ENCODE measurements around the gene STIM1.

The STIM1 gene

DNA sequence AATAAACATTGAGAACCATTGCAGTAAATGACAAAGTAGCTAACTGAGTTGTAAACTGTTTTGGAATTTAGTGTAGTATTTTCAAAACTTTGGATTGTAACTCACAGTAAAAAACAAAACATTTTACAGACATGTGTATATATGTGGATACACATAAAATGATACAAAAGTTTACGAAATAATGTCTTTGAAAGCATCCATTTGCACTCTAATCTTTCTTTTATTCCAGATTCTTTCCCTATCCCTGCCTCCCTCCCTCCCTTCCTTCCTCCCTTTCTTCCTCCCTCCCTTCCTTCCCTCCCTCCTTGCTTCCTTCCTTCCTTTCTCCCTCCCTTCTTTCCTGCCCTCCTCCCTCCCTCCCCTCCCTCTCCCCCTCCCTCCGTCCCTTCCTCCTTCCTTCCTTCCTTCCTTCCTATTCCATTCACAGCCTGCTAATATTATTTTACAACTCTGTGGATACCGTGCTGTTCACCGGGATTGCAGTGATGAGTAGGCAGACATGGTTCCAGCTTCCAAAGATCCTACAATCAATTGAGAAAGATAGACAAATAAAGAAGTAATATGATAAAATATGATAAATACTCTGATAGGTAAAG is 242.7 kb downstream of the STIM1 start:
- no peak overlapping the region for H3K4me3 ChIP-seq (ENCODE audit: insufficient read depth, low read length, poor library complexity, severe bottlenecking)
- H3K36me3 ChIP-seq (ENCODE audit: low read length), result peaks cover 37% of the 10 kb centered on the region
- H3K27me3 ChIP-seq (ENCODE audit: low read length), result no peaks in the 10 kb centered on the region
- no peaks in the 10 kb centered on the region for H3K9me2 ChIP-seq (replicated peaks; ENCODE audit: insufficient read depth, low read length)
- H4K20me1 ChIP-seq (ENCODE audit: low read depth, low read length), result peaks cover 43% of the 10 kb centered on the region
- H3K9ac ChIP-seq (ENCODE audit: low read length), result no peak overlapping the region
- TF ChIP-seq, protein P1, sequence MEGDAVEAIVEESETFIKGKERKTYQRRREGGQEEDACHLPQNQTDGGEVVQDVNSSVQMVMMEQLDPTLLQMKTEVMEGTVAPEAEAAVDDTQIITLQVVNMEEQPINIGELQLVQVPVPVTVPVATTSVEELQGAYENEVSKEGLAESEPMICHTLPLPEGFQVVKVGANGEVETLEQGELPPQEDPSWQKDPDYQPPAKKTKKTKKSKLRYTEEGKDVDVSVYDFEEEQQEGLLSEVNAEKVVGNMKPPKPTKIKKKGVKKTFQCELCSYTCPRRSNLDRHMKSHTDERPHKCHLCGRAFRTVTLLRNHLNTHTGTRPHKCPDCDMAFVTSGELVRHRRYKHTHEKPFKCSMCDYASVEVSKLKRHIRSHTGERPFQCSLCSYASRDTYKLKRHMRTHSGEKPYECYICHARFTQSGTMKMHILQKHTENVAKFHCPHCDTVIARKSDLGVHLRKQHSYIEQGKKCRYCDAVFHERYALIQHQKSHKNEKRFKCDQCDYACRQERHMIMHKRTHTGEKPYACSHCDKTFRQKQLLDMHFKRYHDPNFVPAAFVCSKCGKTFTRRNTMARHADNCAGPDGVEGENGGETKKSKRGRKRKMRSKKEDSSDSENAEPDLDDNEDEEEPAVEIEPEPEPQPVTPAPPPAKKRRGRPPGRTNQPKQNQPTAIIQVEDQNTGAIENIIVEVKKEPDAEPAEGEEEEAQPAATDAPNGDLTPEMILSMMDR (IDR thresholded peaks at IDR 0.05; ENCODE audit: insufficient read depth, low read length, poor library complexity, severe bottlenecking), result no peak
- TF ChIP-seq EZH2phosphoT487 (conservative IDR thresholded peaks at IDR 0.05; ENCODE audit: low read length), result no peak
- no peak overlapping the region for H2AFZ ChIP-seq (ENCODE audit: low read depth, low read length, severe bottlenecking)
- peaks cover 8% of the 10 kb centered on the region; the same call in 1 of the 2 replicates for H3F3A ChIP-seq (ENCODE audit: insufficient read depth)
- H3K4me2 ChIP-seq (ENCODE audit: low read depth, low read length, poor library complexity, severe bottlenecking), result peak overlapping the region; percentile 99
- no peaks in the 10 kb centered on the region for H3K9me3 ChIP-seq (ENCODE audit: insufficient read depth, low read length)
- H3K27ac ChIP-seq (ENCODE audit: low read depth, low read length), result no peak overlapping the region
- H3K79me2 ChIP-seq (ENCODE audit: insufficient read depth, low read length), result peaks cover 91% of the 10 kb centered on the region

DNA sequence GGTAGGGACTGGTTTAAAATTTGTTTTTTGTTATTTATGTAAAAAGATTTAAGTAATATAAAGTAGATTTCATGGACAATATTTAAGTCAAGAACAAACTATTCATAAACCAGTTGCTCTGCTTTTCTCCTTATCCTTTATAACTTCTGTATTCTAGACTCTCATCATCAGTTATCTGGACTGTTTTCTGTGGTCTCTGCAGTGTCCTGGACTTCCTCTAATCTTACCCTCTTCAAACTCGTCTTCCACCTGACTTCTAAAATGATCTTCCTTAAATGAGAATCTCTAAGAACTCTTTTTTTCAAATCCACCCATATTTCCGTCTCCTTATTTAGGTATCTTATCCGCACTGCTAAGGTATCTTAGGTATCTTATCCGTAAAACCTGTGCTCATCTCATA is 247.2 kb downstream of the STIM1 start:
- no peaks in the 10 kb centered on the region for H3K9me2 ChIP-seq (replicated peaks; ENCODE audit: insufficient read depth, low read length)
- H3K4me2 ChIP-seq (ENCODE audit: low read depth, low read length, poor library complexity, severe bottlenecking), result no peak overlapping the region
- no peaks in the 10 kb centered on the region for H3K9me3 ChIP-seq (ENCODE audit: insufficient read depth, low read length)
- H2AFZ ChIP-seq (ENCODE audit: low read depth, low read length, severe bottlenecking), result no peak overlapping the region
- H3K27me3 ChIP-seq (ENCODE audit: low read length), result no peaks in the 10 kb centered on the region
- peaks cover 4% of the 10 kb centered on the region; the same call in 1 of the 2 replicates for H3F3A ChIP-seq (ENCODE audit: insufficient read depth)
- H3K27ac ChIP-seq (ENCODE audit: low read depth, low read length), result no peak overlapping the region
- H4K20me1 ChIP-seq (ENCODE audit: low read depth, low read length), result peaks cover 53% of the 10 kb centered on the region
- no peak overlapping the region for H3K4me3 ChIP-seq (ENCODE audit: insufficient read depth, low read length, poor library complexity, severe bottlenecking)
- no peak overlapping the region for H3K9ac ChIP-seq (ENCODE audit: low read length)
- peaks cover 86% of the 10 kb centered on the region for H3K79me2 ChIP-seq (ENCODE audit: insufficient read depth, low read length)
- TF ChIP-seq, protein P1 (IDR thresholded peaks at IDR 0.05; ENCODE audit: insufficient read depth, low read length, poor library complexity, severe bottlenecking), result no peak
- no peak for TF ChIP-seq EZH2phosphoT487 (conservative IDR thresholded peaks at IDR 0.05; ENCODE audit: low read length)
- H3K36me3 ChIP-seq (ENCODE audit: low read length), result peaks cover 68% of the 10 kb centered on the region

DNA sequence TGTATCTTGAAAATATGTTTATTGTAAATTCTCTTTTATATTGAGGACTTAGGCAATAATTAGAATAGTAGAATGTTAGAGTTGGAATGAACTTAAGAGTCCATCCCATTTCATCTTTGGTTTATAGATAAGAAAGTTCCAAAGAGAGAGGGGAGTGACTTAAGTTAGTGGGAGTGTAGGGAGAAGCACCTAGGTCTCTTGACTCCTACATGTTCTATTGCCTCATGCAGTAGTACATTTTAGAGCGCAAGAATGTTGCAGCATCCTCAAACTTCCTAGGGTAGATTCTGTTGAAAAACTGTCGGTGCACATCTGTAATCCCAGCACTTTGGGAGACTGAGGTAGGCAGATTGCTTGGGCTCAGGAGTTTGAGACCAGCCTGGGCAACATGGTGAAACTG is 247.8 kb downstream of the STIM1 start:
- Histone ChIP-seq H2AFZ (ENCODE audit: low read depth, low read length, severe bottlenecking) (no peak overlapping the region), H3K27ac (ENCODE audit: low read depth, low read length) (no peak overlapping the region), H3K79me2 (ENCODE audit: insufficient read depth, low read length) (peaks cover 85% of the 10 kb centered on the region), H3F3A (ENCODE audit: insufficient read depth) (peaks cover 4% of the 10 kb centered on the region; the same call in 1 of the 2 replicates), H4K20me1 (ENCODE audit: low read depth, low read length) (peaks cover 50% of the 10 kb centered on the region), H3K9ac (ENCODE audit: low read length) (no peak overlapping the region), H3K4me2 (ENCODE audit: low read depth, low read length, poor library complexity, severe bottlenecking) (no peak overlapping the region), H3K4me3 (ENCODE audit: insufficient read depth, low read length, poor library complexity, severe bottlenecking) (no peak overlapping the region), H3K9me2 (replicated peaks; ENCODE audit: insufficient read depth, low read length) (no peaks in the 10 kb centered on the region), H3K9me3 (ENCODE audit: insufficient read depth, low read length) (no peaks in the 10 kb centered on the region), H3K36me3 (ENCODE audit: low read length) (peaks cover 70% of the 10 kb centered on the region), H3K27me3 (ENCODE audit: low read length) (no peaks in the 10 kb centered on the region)
- TF ChIP-seq, protein P1 (IDR thresholded peaks at IDR 0.05; ENCODE audit: insufficient read depth, low read length, poor library complexity, severe bottlenecking), result no peak
- TF ChIP-seq EZH2phosphoT487 (conservative IDR thresholded peaks at IDR 0.05; ENCODE audit: low read length), result no peak

Measured in SU-DHL-6 (cell line).